ENCODE measurements around the gene TXNDC5.

Gene TXNDC5

DNA sequence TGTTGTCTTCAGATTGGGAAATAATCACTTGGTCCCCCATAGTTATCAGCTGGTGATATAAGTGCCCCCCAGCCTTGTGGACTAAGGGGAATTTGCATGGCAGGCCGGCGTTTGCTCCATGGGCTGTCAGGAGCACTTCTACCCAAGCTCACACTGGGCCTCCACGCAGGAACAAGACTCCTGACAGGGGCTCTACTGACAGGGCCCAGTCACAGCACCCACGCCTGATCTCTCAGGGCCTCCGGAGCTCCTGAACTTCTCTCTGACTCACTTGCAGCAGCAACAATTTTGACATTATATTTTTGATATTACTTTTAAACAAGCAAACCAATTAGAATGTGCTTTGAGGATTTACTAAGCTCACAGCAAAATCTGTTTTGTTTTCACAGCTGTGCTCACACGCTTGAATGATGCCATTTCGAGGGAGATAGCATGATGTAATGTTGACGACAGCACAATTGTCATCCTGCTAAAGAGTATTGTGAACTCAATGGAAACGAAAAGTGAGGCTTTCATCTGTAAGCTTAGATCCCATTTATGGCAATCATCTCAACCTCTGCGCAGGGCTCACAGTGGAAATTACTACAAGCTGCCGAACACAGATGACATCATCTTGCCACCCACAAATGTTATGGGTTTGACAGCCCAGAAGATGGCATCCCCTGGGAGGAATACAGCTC is 28.7 kb upstream of the TXNDC5 start (continued):
- TF ChIP-seq, protein P1, sequence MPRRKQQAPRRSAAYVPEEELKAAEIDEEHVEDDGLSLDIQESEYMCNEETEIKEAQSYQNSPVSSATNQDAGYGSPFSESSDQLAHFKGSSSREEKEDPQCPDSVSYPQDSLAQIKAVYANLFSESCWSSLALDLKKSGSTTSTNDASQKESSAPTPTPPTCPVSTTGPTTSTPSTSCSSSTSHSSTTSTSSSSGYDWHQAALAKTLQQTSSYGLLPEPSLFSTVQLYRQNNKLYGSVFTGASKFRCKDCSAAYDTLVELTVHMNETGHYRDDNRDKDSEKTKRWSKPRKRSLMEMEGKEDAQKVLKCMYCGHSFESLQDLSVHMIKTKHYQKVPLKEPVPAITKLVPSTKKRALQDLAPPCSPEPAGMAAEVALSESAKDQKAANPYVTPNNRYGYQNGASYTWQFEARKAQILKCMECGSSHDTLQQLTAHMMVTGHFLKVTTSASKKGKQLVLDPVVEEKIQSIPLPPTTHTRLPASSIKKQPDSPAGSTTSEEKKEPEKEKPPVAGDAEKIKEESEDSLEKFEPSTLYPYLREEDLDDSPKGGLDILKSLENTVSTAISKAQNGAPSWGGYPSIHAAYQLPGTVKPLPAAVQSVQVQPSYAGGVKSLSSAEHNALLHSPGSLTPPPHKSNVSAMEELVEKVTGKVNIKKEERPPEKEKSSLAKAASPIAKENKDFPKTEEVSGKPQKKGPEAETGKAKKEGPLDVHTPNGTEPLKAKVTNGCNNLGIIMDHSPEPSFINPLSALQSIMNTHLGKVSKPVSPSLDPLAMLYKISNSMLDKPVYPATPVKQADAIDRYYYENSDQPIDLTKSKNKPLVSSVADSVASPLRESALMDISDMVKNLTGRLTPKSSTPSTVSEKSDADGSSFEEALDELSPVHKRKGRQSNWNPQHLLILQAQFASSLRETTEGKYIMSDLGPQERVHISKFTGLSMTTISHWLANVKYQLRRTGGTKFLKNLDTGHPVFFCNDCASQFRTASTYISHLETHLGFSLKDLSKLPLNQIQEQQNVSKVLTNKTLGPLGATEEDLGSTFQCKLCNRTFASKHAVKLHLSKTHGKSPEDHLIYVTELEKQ (tag by site-specific recombination; IDR thresholded peaks at IDR 0.05; ENCODE audit: borderline replicate concordance): peak; percentile 72
- TF ChIP-seq ZNF623 (tag by site-specific recombination; IDR thresholded peaks at IDR 0.05) (no peak), SP7 (tag by site-specific recombination; IDR thresholded peaks at IDR 0.05) (peak; percentile 55; the same call in 1 of the 2 replicates), ZFHX2 (tag by site-specific recombination; conservative IDR thresholded peaks at IDR 0.05) (peak; percentile 47; the same call in 1 of the 2 replicates), ZNF558 (tag by site-specific recombination; IDR thresholded peaks at IDR 0.05) (peak; percentile 77; the same call in 1 of the 2 replicates), ZNF48 (tag by site-specific recombination; IDR thresholded peaks at IDR 0.05) (no peak), SP2 (tag by site-specific recombination; IDR thresholded peaks at IDR 0.05) (peak; percentile 18; the same call in 1 of the 2 replicates), ZNF169 (tag by site-specific recombination; IDR thresholded peaks at IDR 0.05) (no peak), TCF7L2 (IDR thresholded peaks at IDR 0.05; ENCODE audit: borderline replicate concordance, low read depth, low read length) (no peak), ZNF629 (tag by site-specific recombination; IDR thresholded peaks at IDR 0.05) (peak; percentile 86), ZNF292 (tag by site-specific recombination; IDR thresholded peaks at IDR 0.05; ENCODE audit: borderline replicate concordance, low read depth) (no peak), ZNF214 (tag by site-specific recombination; IDR thresholded peaks at IDR 0.05; ENCODE audit: borderline replicate concordance) (no peak), ZIC2 (tag by site-specific recombination; IDR thresholded peaks at IDR 0.05) (peak; percentile 23; the same call in 1 of the 2 replicates), ZNF561 (tag by site-specific recombination; IDR thresholded peaks at IDR 0.05; ENCODE audit: borderline replicate concordance) (no peak)
- TF ChIP-seq, protein P2, sequence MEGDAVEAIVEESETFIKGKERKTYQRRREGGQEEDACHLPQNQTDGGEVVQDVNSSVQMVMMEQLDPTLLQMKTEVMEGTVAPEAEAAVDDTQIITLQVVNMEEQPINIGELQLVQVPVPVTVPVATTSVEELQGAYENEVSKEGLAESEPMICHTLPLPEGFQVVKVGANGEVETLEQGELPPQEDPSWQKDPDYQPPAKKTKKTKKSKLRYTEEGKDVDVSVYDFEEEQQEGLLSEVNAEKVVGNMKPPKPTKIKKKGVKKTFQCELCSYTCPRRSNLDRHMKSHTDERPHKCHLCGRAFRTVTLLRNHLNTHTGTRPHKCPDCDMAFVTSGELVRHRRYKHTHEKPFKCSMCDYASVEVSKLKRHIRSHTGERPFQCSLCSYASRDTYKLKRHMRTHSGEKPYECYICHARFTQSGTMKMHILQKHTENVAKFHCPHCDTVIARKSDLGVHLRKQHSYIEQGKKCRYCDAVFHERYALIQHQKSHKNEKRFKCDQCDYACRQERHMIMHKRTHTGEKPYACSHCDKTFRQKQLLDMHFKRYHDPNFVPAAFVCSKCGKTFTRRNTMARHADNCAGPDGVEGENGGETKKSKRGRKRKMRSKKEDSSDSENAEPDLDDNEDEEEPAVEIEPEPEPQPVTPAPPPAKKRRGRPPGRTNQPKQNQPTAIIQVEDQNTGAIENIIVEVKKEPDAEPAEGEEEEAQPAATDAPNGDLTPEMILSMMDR (tag by site-specific recombination; IDR thresholded peaks at IDR 0.05): no peak
- TF ChIP-seq, protein P3, sequence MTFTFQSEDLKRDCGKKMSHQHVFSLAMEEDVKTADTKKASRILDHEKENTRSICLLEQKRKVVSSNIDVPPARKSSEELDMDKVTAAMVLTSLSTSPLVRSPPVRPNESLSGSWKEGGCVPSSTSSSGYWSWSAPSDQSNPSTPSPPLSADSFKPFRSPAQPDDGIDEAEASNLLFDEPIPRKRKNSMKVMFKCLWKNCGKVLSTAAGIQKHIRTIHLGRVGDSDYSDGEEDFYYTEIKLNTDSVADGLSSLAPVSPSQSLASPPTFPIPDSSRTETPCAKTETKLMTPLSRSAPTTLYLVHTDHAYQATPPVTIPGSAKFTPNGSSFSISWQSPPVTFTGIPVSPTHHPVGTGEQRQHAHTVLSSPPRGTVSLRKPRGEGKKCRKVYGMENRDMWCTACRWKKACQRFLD (tag by site-specific recombination; IDR thresholded peaks at IDR 0.05): no peak
- TF ChIP-seq, protein P4, sequence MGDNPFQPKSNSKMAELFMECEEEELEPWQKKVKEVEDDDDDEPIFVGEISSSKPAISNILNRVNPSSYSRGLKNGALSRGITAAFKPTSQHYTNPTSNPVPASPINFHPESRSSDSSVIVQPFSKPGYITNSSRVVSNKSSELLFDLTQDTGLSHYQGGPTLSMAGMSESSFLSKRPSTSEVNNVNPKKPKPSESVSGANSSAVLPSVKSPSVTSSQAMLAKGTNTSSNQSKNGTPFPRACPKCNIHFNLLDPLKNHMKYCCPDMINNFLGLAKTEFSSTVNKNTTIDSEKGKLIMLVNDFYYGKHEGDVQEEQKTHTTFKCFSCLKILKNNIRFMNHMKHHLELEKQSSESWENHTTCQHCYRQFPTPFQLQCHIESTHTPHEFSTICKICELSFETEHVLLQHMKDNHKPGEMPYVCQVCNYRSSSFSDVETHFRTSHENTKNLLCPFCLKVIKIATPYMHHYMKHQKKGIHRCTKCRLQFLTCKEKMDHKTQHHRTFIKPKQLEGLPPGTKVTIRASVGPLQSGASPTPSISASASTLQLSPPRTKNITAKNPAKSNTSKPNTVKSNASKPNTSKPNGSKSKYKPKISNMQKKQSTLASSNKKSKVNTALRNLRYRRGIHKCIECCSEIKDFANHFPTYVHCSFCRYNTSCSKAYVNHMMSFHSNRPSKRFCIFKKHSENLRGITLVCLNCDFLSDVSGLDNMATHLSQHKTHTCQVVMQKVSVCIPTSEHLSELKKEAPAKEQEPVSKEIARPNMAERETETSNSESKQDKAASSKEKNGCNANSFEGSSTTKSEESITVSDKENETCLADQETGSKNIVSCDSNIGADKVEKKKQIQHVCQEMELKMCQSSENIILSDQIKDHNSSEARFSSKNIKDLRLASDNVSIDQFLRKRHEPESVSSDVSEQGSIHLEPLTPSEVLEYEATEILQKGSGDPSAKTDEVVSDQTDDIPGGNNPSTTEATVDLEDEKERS (tag by site-specific recombination; IDR thresholded peaks at IDR 0.05): no peak
- TF ChIP-seq, protein P5, sequence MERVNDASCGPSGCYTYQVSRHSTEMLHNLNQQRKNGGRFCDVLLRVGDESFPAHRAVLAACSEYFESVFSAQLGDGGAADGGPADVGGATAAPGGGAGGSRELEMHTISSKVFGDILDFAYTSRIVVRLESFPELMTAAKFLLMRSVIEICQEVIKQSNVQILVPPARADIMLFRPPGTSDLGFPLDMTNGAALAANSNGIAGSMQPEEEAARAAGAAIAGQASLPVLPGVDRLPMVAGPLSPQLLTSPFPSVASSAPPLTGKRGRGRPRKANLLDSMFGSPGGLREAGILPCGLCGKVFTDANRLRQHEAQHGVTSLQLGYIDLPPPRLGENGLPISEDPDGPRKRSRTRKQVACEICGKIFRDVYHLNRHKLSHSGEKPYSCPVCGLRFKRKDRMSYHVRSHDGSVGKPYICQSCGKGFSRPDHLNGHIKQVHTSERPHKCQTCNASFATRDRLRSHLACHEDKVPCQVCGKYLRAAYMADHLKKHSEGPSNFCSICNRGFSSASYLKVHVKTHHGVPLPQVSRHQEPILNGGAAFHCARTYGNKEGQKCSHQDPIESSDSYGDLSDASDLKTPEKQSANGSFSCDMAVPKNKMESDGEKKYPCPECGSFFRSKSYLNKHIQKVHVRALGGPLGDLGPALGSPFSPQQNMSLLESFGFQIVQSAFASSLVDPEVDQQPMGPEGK (tag by site-specific recombination; IDR thresholded peaks at IDR 0.05): no peak
- TF ChIP-seq, protein P6, sequence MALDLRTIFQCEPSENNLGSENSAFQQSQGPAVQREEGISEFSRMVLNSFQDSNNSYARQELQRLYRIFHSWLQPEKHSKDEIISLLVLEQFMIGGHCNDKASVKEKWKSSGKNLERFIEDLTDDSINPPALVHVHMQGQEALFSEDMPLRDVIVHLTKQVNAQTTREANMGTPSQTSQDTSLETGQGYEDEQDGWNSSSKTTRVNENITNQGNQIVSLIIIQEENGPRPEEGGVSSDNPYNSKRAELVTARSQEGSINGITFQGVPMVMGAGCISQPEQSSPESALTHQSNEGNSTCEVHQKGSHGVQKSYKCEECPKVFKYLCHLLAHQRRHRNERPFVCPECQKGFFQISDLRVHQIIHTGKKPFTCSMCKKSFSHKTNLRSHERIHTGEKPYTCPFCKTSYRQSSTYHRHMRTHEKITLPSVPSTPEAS (tag by site-specific recombination; IDR thresholded peaks at IDR 0.05): no peak
- TF ChIP-seq, protein P7, sequence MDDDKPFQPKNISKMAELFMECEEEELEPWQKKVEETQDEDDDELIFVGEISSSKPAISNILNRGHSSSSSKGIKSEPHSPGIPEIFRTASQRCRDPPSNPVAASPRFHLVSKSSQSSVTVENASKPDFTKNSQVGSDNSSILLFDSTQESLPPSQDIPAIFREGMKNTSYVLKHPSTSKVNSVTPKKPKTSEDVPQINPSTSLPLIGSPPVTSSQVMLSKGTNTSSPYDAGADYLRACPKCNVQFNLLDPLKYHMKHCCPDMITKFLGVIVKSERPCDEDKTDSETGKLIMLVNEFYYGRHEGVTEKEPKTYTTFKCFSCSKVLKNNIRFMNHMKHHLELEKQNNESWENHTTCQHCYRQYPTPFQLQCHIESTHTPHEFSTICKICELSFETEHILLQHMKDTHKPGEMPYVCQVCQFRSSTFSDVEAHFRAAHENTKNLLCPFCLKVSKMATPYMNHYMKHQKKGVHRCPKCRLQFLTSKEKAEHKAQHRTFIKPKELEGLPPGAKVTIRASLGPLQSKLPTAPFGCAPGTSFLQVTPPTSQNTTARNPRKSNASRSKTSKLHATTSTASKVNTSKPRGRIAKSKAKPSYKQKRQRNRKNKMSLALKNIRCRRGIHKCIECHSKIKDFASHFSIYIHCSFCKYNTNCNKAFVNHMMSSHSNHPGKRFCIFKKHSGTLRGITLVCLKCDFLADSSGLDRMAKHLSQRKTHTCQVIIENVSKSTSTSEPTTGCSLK (tag by site-specific recombination; IDR thresholded peaks at IDR 0.05): no peak
- TF ChIP-seq, protein P8, sequence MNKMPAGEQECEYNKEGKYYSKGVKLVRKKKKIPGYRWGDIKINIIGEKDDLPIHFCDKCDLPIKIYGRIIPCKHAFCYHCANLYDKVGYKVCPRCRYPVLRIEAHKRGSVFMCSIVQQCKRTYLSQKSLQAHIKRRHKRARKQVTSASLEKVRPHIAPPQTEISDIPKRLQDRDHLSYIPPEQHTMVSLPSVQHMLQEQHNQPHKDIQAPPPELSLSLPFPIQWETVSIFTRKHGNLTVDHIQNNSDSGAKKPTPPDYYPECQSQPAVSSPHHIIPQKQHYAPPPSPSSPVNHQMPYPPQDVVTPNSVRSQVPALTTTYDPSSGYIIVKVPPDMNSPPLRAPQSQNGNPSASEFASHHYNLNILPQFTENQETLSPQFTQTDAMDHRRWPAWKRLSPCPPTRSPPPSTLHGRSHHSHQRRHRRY (tag by site-specific recombination; IDR thresholded peaks at IDR 0.05): no peak

All from HEK293 (cell line).